MCF 10A (cell line): ENCODE results near the gene TMEM88. TPM values are rescaled to one million over a fixed set of nuclear protein-coding genes. Genes with fewer than 3 reads are reported as not detected.

Source experiments
- BruUV-seq: library from RNA; stranded (reverse); fragments of 400-500 nt; replicated peaks from 2 replicates; lab custom pipeline; 2021; lab: Mats Ljungman, UMichigan
- CTCF ChIA-PET: fragments of 300-600 bp; sonication (Branson Sonifier 250); formaldehyde crosslinking; extraction: SDS; loops from one replicate; lab custom pipeline; 2021; ENCODE audit warnings: antibody characterized with exemption, inconsistent platforms; lab: Yijun Ruan, JAX
- POLR2A ChIA-PET: fragments of 300-600, 350-650 bp; sonication (Branson Sonifier 250); formaldehyde crosslinking; extraction: SDS; loops from one replicate; lab custom pipeline; 2020; ENCODE audit warnings: antibody characterized with exemption, inconsistent platforms; lab: Yijun Ruan, JAX
- DNase-seq: peaks from one replicate; pipeline ENCODE4 v3.0.0-alpha.2; 2018; ENCODE audit not compliant: unreplicated experiment
- H3K27ac Mint-ChIP-seq: one replicate; pipeline ENCODE4 v1.8.0; 2022; ENCODE audit warnings: mild to moderate bottlenecking, low read depth, mixed read lengths; ENCODE audit not compliant: unreplicated experiment
- H3K27me3 Mint-ChIP-seq: one replicate; pipeline ENCODE4 v1.8.0; 2022; ENCODE audit warnings: mixed read lengths; ENCODE audit not compliant: insufficient read depth, unreplicated experiment
- H3K36me3 Mint-ChIP-seq: one replicate; pipeline ENCODE4 v1.8.0; 2022; ENCODE audit warnings: mild to moderate bottlenecking, moderate library complexity, mixed read lengths; ENCODE audit not compliant: insufficient read depth, unreplicated experiment
- H3K4me1 Mint-ChIP-seq: one replicate; pipeline ENCODE4 v1.8.0; 2022; ENCODE audit warnings: mixed read lengths; ENCODE audit not compliant: insufficient read depth, unreplicated experiment
- H3K4me3 Mint-ChIP-seq: one replicate; pipeline ENCODE4 v1.8.0; 2022; ENCODE audit warnings: mild to moderate bottlenecking, moderate library complexity, mixed read lengths; ENCODE audit not compliant: unreplicated experiment
- H3K9me3 Mint-ChIP-seq: one replicate; pipeline ENCODE4 v1.8.0; 2022; ENCODE audit warnings: mixed read lengths; ENCODE audit not compliant: unreplicated experiment
- intact Hi-C: fragments of 100-400 bp; cut with micrococcal nuclease; formaldehyde crosslinking; loops from 2 replicates; pipeline ENCODE4 v1.14.1; 2022
- total RNA-seq: library from RNA; stranded (reverse); gene quantifications from 2 replicates; pipeline ENCODE4 v1.2.3, GENCODE V29; 2022
- TF ChIP-seq, protein P1 (sequence below): fragments of 200-600 bp; IDR thresholded peaks from one replicate; pipeline ENCODE4 v1.8.0; 2022; ENCODE audit warnings: antibody characterized with exemption, mild to moderate bottlenecking; ENCODE audit not compliant: unreplicated experiment

Gene TMEM88
- total RNA-seq, 1 experiment from 2014 or later, result 4.4 TPM

DNA sequence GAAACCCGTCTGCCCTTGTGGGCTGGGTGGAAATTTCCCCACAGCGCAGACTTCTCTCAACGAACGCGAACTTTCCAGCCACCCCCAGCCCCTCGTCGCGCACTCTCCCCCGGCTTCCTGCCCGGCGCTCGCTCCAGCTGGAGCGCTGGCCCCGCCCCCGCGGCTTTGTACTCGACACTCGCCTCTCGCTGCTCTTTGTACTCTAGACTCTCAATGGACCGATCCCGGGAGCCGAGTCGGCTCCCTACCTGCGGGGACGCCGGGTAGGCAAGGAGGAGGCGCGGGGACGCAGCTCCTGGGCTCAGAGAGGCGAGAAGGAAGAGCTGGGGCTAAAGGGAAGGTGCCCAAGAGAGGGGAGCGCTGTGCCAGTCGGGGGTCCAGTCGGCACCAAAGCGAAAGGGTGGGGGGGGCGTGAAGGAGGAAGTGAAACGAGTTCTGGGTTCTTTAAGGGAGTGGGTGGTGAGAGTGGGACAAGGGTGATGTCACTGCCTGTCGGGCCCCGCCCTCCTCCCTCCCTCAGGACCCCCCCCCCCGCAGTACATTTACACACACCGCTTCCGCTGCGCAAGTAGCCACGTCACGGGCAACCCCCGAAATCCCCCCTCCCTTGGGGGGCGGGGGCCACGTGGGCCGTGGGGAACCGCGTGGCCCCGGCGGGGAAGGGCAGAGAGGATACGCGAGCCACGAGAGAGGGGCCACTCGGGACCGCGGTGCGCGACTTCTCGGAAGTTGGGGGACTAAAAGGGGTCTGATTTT is 11.2 kb upstream of the TMEM88 start:
- H3K27me3 Mint-ChIP-seq, result no peaks in the 10 kb centered on the region
- peak overlapping the region; percentile 79 for H3K4me3 Mint-ChIP-seq
- H3K27ac Mint-ChIP-seq, result peak overlapping the region; percentile 87
- H3K9me3 Mint-ChIP-seq, result no peaks in the 10 kb centered on the region
- TF ChIP-seq, protein P1, sequence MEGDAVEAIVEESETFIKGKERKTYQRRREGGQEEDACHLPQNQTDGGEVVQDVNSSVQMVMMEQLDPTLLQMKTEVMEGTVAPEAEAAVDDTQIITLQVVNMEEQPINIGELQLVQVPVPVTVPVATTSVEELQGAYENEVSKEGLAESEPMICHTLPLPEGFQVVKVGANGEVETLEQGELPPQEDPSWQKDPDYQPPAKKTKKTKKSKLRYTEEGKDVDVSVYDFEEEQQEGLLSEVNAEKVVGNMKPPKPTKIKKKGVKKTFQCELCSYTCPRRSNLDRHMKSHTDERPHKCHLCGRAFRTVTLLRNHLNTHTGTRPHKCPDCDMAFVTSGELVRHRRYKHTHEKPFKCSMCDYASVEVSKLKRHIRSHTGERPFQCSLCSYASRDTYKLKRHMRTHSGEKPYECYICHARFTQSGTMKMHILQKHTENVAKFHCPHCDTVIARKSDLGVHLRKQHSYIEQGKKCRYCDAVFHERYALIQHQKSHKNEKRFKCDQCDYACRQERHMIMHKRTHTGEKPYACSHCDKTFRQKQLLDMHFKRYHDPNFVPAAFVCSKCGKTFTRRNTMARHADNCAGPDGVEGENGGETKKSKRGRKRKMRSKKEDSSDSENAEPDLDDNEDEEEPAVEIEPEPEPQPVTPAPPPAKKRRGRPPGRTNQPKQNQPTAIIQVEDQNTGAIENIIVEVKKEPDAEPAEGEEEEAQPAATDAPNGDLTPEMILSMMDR, result no peak
- peaks cover 34% of the 10 kb centered on the region for H3K4me1 Mint-ChIP-seq
- ChIA-PET POLR2A (interaction anchor here (0.6 to 5.7 kb wide), 17 partner anchors 7 to 490 kb away, joined by 3 to 97 read pairs (median 5); partner anchors contain the start of genes CHD3, CNTROB, CTC1 and CYB5D1), CTCF (interaction anchor here (0.7 to 5.8 kb wide), 4 partner anchors 9 to 178 kb away, joined by 3 to 32 read pairs (median 11); partner anchors contain the start of gene KDM6B)
- peaks cover 57% of the 10 kb centered on the region for H3K36me3 Mint-ChIP-seq
- BruUV-seq, result TSS peak; percentile 50
- peak; percentile 84 for DNase-seq
- intact Hi-C loops, result loop anchor here (1.0 kb wide), 1 partner anchor 7 kb away; no protein-coding TSS in a partner anchor

DNA sequence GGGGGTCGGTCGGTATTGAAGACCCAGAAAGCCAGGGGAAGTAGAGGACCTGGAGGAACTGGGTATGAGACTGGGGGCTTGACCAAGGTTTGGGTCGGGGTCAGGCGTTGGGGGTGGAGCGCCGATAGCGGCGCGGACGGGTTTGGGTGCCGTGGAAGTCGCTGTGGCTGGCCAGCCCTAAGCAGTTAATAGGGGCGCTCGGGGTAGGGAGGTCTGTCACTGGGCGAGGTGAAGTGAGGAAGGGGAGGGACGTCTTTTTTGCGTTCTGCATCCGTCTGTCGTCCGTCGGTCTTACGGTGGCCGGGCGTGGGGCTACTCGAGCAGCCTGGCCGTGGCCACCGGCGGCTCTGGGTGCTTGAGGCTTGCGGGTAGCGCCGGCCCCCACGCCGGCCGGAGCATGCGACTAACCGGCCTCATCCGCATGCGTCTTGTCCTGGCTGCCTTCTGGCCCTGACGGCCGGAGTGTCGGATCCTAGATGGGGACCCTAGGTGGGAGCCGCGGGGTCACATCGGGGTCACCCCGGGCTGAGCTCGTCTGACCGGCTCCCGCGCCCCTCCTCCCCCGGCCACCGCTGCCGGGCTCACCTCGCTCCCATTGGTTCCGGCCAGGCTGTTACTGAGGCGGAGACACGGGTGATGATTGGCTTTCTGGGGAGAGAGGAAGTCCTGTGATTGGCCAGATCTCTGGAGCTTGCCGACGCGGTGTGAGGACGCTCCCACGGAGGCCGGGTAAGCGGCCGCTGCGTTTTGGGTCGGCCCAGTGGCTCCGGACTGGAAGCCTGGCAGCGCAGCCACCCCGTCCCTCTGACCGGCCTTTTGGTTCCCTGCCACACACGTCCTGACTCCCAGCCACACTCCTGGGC is 10.3 kb upstream of the TMEM88 start:
- peaks cover 57% of the 10 kb centered on the region for H3K36me3 Mint-ChIP-seq
- TF ChIP-seq, protein P1, result no peak
- intact Hi-C loops, result loop anchor here (1.0 kb wide), 1 partner anchor 8 kb away; no protein-coding TSS in a partner anchor
- peaks cover 27% of the 10 kb centered on the region for H3K4me1 Mint-ChIP-seq
- peak overlapping the region; percentile 87 for H3K27ac Mint-ChIP-seq
- BruUV-seq, result TSS peak; percentile 21
- peak overlapping the region; percentile 79 for H3K4me3 Mint-ChIP-seq
- H3K27me3 Mint-ChIP-seq, result no peaks in the 10 kb centered on the region
- DNase-seq, result peak; percentile 96
- POLR2A ChIA-PET, result interaction anchor here (0.6 to 5.7 kb wide), 23 partner anchors 10 to 601 kb away, joined by 3 to 97 read pairs (median 4); partner anchors contain the start of genes ALOXE3, CNTROB, CYB5D1 and KDM6B
- CTCF ChIA-PET, result interaction anchor here (0.6 to 2.4 kb wide), 14 partner anchors 10 to 278 kb away, joined by 3 to 17 read pairs (median 4); partner anchors contain the start of genes KDM6B and NAA38
- H3K9me3 Mint-ChIP-seq, result no peaks in the 10 kb centered on the region

DNA sequence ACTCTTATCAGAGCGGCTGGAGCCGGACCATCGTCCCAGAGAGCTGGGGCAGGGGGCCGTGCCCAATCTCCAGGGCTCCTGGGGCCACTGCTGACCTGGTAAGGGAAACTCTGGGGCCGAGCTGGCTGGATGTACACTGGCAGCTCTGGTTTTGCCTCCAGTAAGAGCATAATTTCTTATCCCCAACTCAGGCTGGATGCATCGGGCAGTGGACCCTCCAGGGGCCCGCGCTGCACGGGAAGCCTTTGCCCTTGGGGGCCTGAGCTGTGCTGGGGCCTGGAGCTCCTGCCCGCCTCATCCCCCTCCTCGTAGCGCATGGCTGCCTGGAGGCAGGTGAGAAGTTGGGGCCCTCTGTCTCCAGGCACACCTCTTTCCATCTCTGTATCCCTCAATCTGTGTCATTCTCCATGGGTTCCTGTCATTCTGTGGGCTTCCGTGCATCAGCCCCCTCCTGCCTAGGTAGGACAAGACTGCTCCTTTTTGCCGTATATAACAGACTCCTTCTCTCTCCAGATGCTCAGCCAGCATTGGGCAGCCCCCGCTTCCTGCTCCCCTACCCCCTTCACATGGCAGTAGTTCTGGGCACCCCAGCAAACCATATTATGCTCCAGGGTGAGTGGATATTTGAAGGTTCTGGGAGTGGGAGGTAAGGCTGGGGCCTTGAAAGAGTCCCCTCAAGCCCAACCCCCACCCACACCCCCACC is 9.4 kb upstream of the TMEM88 start:
- no TSS peak for BruUV-seq
- ChIA-PET POLR2A (interaction anchor here (0.6 to 5.7 kb wide), 17 partner anchors 11 to 600 kb away, joined by 3 to 97 read pairs (median 4); partner anchors contain the start of genes ALOXE3, CNTROB, CYB5D1 and KDM6B), CTCF (interaction anchor here (0.5 to 2.4 kb wide), 14 partner anchors 11 to 460 kb away, joined by 3 to 17 read pairs (median 4); partner anchors contain the start of genes KDM6B and NAA38)
- TF ChIP-seq, protein P1, result no peak
- no peaks in the 10 kb centered on the region for H3K27me3 Mint-ChIP-seq
- no peak for DNase-seq
- intact Hi-C loops, result no loop called here
- peak overlapping the region; percentile 79 for H3K4me3 Mint-ChIP-seq
- no peak overlapping the region for H3K27ac Mint-ChIP-seq
- H3K36me3 Mint-ChIP-seq, result peaks cover 53% of the 10 kb centered on the region
- no peaks in the 10 kb centered on the region for H3K9me3 Mint-ChIP-seq
- peaks cover 20% of the 10 kb centered on the region for H3K4me1 Mint-ChIP-seq
